GM19193 (cell line): ENCODE measurements around the gene KCNJ16.

Experiments
- POLR2A ChIP-seq: IDR thresholded peaks from 4 replicates; pipeline ENCODE4 v1.6.1; 2011; ENCODE audit not compliant: insufficient read depth, insufficient read length; ENCODE audit errors: extremely low read depth

The KCNJ16 gene

GRCh38 chr17:70102531-70102930 is 27.5 kb downstream of the KCNJ16 start:
- no peak for TF ChIP-seq POLR2A

GRCh38 chr17:70104791-70105523 is 29.9 kb downstream of the KCNJ16 start:
- no peak for TF ChIP-seq POLR2A

- no peak for TF ChIP-seq POLR2A
Measured at GRCh38 chr17:70105641-70106040, 30.6 kb downstream of the KCNJ16 start.

- no peak for TF ChIP-seq POLR2A
Measured at GRCh38 chr17:70106551-70106950, 31.5 kb downstream of the KCNJ16 start.

GRCh38 chr17:70107441-70107840 is 32.4 kb downstream of the KCNJ16 start:
- no peak for TF ChIP-seq POLR2A

GRCh38 chr17:70107904-70108565 is 33.0 kb downstream of the KCNJ16 start:
- TF ChIP-seq POLR2A, result no peak

- TF ChIP-seq POLR2A, result no peak
Measured at GRCh38 chr17:70109497-70109896, 34.5 kb downstream of the KCNJ16 start.

- no peak for TF ChIP-seq POLR2A
Measured at GRCh38 chr17:70110443-70110880, 35.4 kb downstream of the KCNJ16 start.

- TF ChIP-seq POLR2A, result no peak
Measured at GRCh38 chr17:70111201-70111600, 36.2 kb downstream of the KCNJ16 start.

GRCh38 chr17:70114405-70114804 is 39.4 kb downstream of the KCNJ16 start:
- TF ChIP-seq POLR2A, result no peak

- TF ChIP-seq POLR2A, result no peak
Measured at GRCh38 chr17:70115126-70115525, 40.1 kb downstream of the KCNJ16 start.

- TF ChIP-seq POLR2A, result no peak
Measured at GRCh38 chr17:70116919-70117318, 41.9 kb downstream of the KCNJ16 start.

GRCh38 chr17:70119545-70119944 is 44.5 kb downstream of the KCNJ16 start:
- TF ChIP-seq POLR2A, result no peak

GRCh38 chr17:70119983-70120382 is 45.0 kb downstream of the KCNJ16 start:
- TF ChIP-seq POLR2A, result no peak

GRCh38 chr17:70120425-70120824 is 45.4 kb downstream of the KCNJ16 start:
- TF ChIP-seq POLR2A, result no peak

- no peak for TF ChIP-seq POLR2A
Measured at GRCh38 chr17:70121126-70121525, 46.1 kb downstream of the KCNJ16 start.

GRCh38 chr17:70123193-70123592 is 48.2 kb downstream of the KCNJ16 start:
- TF ChIP-seq POLR2A, result no peak

GRCh38 chr17:70124723-70125122 is 49.7 kb downstream of the KCNJ16 start:
- no peak for TF ChIP-seq POLR2A
